ENCODE data around the gene PARD6G. TPM values are rescaled to one million over a fixed set of nuclear protein-coding genes. Genes with fewer than 3 reads are reported as not detected.

The PARD6G gene
- total and polyA plus RNA-seq, 9 donors, result 8.2 to 16.7 (median 12.5) TPM

DNA sequence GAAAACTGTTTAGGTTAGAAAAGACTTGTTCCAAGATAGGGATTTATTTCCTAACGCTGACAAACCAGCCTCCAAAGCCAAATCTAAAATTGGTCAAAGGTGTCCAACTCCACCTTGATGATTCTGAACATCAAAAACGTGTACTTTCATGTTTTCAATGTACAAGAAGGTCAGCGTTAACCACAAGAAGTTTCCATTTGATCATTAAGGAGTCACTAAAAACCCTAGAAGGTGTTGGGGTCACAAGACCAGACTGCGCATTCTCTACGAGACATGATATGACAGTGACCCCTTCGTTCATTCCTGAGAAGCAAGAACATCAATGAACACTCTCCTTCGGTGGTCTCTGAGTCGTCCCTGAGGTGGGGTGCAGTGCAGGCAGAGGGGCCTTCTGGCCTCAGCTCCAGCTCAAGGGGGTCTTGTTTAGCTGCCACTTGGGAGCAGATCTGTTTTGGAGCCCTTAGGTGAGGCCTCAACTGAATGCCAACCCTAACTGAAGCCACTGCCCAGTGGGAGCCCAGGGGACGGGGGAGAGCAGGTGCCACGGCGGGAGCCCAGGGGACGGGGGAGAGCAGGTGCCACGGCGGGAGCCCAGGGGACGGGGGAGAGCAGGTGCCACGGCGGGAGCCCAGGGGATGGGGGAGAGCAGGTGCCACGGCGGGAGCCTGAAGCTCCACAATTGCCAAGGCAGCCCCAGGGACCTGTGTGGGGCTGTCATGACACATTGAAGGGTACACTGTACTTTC is 55.2 kb downstream of the PARD6G start:
- no peak overlapping the region for H3K4me3 ChIP-seq
- H3K36me3 ChIP-seq, result no peaks in the 10 kb centered on the region
- DNase-seq, result no peak
- H3K27ac ChIP-seq, result no peak overlapping the region
- TF ChIP-seq EP300 (IDR thresholded peaks at IDR 0.05), result no peak
- TF ChIP-seq POLR2A (IDR thresholded peaks at IDR 0.05), result no peak
- TF ChIP-seq, protein P1, sequence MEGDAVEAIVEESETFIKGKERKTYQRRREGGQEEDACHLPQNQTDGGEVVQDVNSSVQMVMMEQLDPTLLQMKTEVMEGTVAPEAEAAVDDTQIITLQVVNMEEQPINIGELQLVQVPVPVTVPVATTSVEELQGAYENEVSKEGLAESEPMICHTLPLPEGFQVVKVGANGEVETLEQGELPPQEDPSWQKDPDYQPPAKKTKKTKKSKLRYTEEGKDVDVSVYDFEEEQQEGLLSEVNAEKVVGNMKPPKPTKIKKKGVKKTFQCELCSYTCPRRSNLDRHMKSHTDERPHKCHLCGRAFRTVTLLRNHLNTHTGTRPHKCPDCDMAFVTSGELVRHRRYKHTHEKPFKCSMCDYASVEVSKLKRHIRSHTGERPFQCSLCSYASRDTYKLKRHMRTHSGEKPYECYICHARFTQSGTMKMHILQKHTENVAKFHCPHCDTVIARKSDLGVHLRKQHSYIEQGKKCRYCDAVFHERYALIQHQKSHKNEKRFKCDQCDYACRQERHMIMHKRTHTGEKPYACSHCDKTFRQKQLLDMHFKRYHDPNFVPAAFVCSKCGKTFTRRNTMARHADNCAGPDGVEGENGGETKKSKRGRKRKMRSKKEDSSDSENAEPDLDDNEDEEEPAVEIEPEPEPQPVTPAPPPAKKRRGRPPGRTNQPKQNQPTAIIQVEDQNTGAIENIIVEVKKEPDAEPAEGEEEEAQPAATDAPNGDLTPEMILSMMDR (IDR thresholded peaks at IDR 0.05), result no peak
- H3K4me1 ChIP-seq (ENCODE audit: insufficient read depth), result peaks cover 16% of the 10 kb centered on the region
- no peaks in the 10 kb centered on the region for H3K9me3 ChIP-seq
- intact Hi-C loops (cut with DNase I), result no loop called here
- 94 to 97% (median 96%) methylated on average over 14 to 19 of the region's 19 CpGs for WGBS, 3 donors
- H3K27me3 ChIP-seq, result no peaks in the 10 kb centered on the region

DNA sequence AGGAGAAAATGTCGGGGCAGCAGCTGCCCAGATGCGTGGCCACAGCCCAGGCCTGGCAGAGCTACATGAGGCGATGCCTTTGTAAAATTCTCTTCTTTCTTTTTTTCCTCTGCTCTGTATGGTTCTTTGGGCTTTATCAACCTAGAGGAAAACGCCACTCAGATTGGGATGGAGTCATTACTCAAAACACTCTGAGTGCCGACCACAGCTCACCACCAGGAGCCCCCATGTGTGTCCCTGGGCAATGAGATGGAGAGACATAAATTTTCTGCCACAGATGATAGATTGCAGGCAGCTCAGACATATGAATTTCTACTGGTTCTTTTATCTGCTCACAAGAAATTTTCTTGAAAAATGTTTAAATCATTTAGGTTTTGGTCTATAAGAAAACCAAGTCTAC is 56.0 kb downstream of the PARD6G start:
- WGBS, 3 donors, result 93 to 96% (median 93%) methylated on average over 5 of the region's 5 CpGs
- no peak overlapping the region for H3K4me3 ChIP-seq

DNA sequence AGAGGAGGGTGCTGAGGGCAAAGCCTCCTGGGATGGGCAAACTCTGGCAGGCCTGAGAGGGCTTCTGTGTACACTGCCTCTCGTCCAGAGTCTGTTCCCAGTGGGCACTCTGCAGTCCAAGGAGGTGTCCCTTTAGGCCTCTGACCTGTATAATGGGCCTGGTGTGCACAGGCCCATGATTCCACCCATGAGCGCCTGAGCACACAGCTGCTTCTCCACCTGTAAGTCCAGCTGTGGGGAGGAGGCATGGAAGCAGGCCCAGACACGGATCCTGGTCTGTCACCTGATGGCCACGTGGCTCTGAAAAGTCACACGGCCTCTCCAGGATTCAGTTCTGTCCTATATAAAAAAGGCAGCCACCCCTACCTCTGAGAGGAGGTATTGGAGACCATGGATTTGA is 57.0 kb downstream of the PARD6G start:
- DNase-seq, result no peak
- H3K4me1 ChIP-seq (ENCODE audit: insufficient read depth), result peaks cover 11% of the 10 kb centered on the region
- H3K9me3 ChIP-seq, result no peaks in the 10 kb centered on the region
- 91 to 98% (median 93%) methylated on average over 5 of the region's 5 CpGs for WGBS, 3 donors
- H3K27ac ChIP-seq, result no peak overlapping the region
- intact Hi-C loops (cut with DNase I), result no loop called here
- TF ChIP-seq EP300 (IDR thresholded peaks at IDR 0.05), result no peak
- TF ChIP-seq, protein P1 (IDR thresholded peaks at IDR 0.05), result no peak
- TF ChIP-seq POLR2A (IDR thresholded peaks at IDR 0.05), result no peak
- no peaks in the 10 kb centered on the region for H3K27me3 ChIP-seq
- no peaks in the 10 kb centered on the region for H3K36me3 ChIP-seq
- no peak overlapping the region for H3K4me3 ChIP-seq

More for the DNA sequence above, 56.0 kb downstream of the PARD6G start:
- Histone ChIP-seq H3K9me3 (no peaks in the 10 kb centered on the region), H3K27me3 (no peaks in the 10 kb centered on the region), H3K27ac (no peak overlapping the region), H3K4me1 (ENCODE audit: insufficient read depth) (peaks cover 11% of the 10 kb centered on the region), H3K36me3 (no peaks in the 10 kb centered on the region)
- DNase-seq, result no peak
- TF ChIP-seq POLR2A (IDR thresholded peaks at IDR 0.05) (no peak), EP300 (IDR thresholded peaks at IDR 0.05) (no peak)
- TF ChIP-seq, protein P1 (IDR thresholded peaks at IDR 0.05), result no peak
- intact Hi-C loops (cut with DNase I), result no loop called here

DNA sequence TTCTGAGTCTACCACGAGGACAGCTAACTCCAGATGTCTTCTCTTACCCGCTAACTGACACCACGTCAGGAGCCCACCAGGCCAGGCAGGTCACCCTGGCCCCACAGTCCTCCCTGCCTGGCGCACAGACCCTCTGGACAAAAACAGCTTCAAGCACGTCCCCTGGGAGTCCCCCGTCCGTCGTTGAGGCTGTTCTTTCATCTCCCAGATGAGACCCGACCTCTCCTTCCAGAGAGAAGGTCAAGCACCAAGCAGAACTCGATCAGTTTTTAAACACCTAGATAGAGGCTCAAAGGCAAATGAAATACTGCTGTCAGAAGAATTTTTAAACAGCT is 57.8 kb downstream of the PARD6G start:
- TF ChIP-seq, protein P1 (IDR thresholded peaks at IDR 0.05), result no peak
- TF ChIP-seq POLR2A (IDR thresholded peaks at IDR 0.05) (no peak), EP300 (IDR thresholded peaks at IDR 0.05) (no peak)
- DNase-seq, result no peak
- H3K4me1 ChIP-seq (ENCODE audit: insufficient read depth), result peaks cover 11% of the 10 kb centered on the region
- intact Hi-C loops (cut with DNase I), result no loop called here
- H3K27me3 ChIP-seq, result no peaks in the 10 kb centered on the region
- H3K36me3 ChIP-seq, result no peaks in the 10 kb centered on the region
- H3K27ac ChIP-seq, result peak overlapping the region in 1 of 2 donors; percentile 56
- WGBS, 3 donors, result 59 to 79% (median 60%) methylated on average over 10 of the region's 10 CpGs
- H3K4me3 ChIP-seq, result no peak overlapping the region
- H3K9me3 ChIP-seq, result no peaks in the 10 kb centered on the region
